Right atrium auricular region (tissue), 2 donors: ENCODE measurements around the gene ACOT11. TPM values are rescaled to one million over a fixed set of nuclear protein-coding genes. Genes with fewer than 3 reads are reported as not detected.
A peak's percentile ranks its signal among the peaks of the same experiment; 100 is the strongest.

Experiments used
- DNase-seq: peaks from one replicate; pipeline ENCODE4 v3.0.0-alpha.2; 2019; ENCODE audit warnings: low spot score
- H3K27ac ChIP-seq, 2 donors: fragments of 200-600 bp; sonication (generic); 1 replicate in 1 of 2; 2 replicates in 1 of 2; pipeline ENCODE4 v1.5.1; 2016 to 2019
- H3K27me3 ChIP-seq, 2 donors: fragments of 200-600 bp; sonication (generic); one replicate each; pipeline versions ENCODE4 v1.5.1 to v1.6.0; 2017 to 2019
- H3K36me3 ChIP-seq: fragments of 200-600 bp; sonication (generic); one replicate; pipeline ENCODE4 v1.5.1; 2016
- H3K4me1 ChIP-seq, 2 donors: fragments of 200-600 bp; sonication (generic); one replicate each; pipeline versions ENCODE4 v1.5.1 to v1.6.0; 2017 to 2019
- H3K4me3 ChIP-seq, 2 donors: fragments of 200-600 bp; sonication (generic); 1 replicate in 1 of 2; 2 replicates in 1 of 2; pipeline ENCODE4 v1.5.1; 2017 to 2019; ENCODE audit warnings: mild to moderate bottlenecking in 1 of 2, moderate library complexity in 1 of 2
- H3K9me3 ChIP-seq, 2 donors: fragments of 200-600 bp; sonication (generic); one replicate each; pipeline ENCODE4 v1.5.1; 2019
- CTCF ChIP-seq, 2 donors: fragments of 200-600 bp; sonication (generic); IDR thresholded peaks; one replicate each; pipeline ENCODE4 v1.5.1; 2019; ENCODE audit warnings: antibody characterized with exemption in 2 of 2
- total RNA-seq, 2 donors: library from RNA; depleted of rRNA; stranded (reverse); fragments of >200 nt; gene quantifications; one replicate each; pipeline ENCODE4 v1.1.0, GENCODE V29; 2016

Gene ACOT11
- total RNA-seq, 2 donors from 2014 or later, result 9.1 to 27.0 TPM

DNA sequence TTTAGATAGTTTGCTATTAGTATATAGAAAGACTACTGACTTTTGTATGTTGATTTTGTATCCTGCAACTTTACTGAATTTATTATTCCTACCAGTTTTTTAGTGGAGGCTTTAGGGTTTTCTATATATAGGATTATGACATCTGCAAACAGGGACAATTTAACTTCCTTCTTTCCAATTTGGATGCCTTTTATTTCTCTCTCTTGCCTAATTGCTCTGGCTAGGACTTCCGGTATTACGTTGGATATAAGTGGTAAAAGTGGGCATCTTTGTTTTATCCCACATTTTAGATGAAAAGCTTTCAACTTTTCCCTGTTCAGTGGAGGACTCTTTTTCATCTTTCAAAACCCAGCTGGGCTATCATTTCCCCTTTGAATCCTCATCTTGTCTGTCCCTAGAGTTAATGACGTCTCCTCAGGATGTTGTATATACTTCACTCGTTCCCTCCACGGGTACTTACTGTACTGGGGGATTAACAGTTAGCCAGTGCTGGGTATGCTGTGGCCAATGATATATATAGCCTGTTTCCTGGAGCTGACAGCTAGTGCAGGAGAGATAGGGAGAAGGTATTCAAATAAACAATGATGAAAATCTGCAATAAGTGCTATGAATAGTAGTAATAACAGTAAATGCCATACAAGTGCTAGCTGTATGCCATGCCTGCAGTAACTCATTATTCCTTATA is 9.8 kb downstream of the ACOT11 start:
- Histone ChIP-seq H3K4me3 (no peak overlapping the region), H3K27ac (peak overlapping the region; percentile 75 to 83), H3K4me1 (peaks cover 0 to 19% of the 10 kb centered on the region in 2 donors), H3K9me3 (peaks cover 0 to 6% of the 10 kb centered on the region in 2 donors), H3K36me3 (no peaks in the 10 kb centered on the region), H3K27me3 (no peaks in the 10 kb centered on the region)
- no peak for DNase-seq
- TF ChIP-seq CTCF (IDR thresholded peaks at IDR 0.05), result no peak

DNA sequence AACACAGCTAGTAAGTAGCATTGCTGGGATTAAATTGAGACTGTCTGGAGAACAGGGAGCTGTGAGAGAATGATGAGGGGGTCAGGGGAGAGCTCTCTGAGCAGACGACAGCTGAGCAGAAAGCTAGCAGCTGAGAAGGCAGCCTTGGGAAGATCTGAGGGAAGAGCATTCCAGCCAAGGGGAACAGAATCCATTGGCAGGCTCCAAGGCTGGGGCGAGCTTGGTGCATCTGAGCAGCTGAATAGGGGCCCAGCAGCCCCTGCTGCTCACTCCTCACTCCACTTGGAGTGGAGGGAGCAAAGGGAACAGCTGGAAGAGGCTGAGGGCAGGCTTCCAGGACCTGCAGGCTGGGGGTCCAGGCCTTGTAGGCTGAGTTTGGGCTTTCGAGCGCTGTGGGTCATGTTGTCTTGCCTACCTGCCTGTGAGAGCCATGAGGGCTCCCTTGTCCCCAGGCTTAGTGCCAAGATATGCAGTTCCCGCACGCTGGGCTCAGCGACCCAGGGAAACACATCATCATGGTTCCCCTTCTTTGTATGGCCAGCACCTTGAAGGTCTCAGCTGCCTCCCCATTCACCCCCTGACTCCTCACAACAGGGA is 10.5 kb downstream of the ACOT11 start:
- Histone ChIP-seq H3K36me3 (no peaks in the 10 kb centered on the region), H3K27ac (peak overlapping the region; percentile 75 to 83), H3K4me1 (peaks cover 0 to 21% of the 10 kb centered on the region in 2 donors)

DNA sequence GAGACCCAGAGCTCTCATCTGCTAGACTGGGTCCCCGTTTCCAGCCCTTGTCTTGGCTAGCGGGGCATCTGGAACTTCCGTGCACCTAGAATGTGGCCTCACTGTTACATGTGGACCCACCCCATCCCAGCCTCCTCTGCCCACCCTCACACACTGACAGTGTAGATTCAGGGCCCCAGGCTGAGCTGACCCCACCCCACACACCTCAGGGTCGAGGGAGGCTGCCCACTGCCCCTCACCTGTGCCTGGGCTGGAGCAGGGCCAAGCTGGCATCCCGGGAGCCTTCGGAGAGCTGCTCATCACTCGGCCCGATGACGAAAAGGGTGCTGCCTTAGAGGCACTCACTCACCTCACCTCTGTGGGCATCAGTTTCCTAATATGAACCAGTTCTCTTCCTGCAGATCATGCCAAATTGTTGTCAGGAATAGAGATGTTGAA is 11.1 kb downstream of the ACOT11 start:
- Histone ChIP-seq H3K4me3 (no peak overlapping the region), H3K27ac (peak overlapping the region; percentile 75 to 83), H3K9me3 (peaks cover 0 to 6% of the 10 kb centered on the region in 2 donors), H3K36me3 (no peaks in the 10 kb centered on the region), H3K4me1 (peaks cover 0 to 27% of the 10 kb centered on the region in 2 donors), H3K27me3 (no peaks in the 10 kb centered on the region)
- peak; percentile 48 for DNase-seq
- no peak for TF ChIP-seq CTCF (IDR thresholded peaks at IDR 0.05)

More for the DNA sequence above, 10.5 kb downstream of the ACOT11 start:
- DNase-seq, result peak; percentile 55
- Histone ChIP-seq H3K27me3 (no peaks in the 10 kb centered on the region), H3K9me3 (peaks cover 0 to 6% of the 10 kb centered on the region in 2 donors), H3K4me3 (no peak overlapping the region)
- no peak for TF ChIP-seq CTCF (IDR thresholded peaks at IDR 0.05)

DNA sequence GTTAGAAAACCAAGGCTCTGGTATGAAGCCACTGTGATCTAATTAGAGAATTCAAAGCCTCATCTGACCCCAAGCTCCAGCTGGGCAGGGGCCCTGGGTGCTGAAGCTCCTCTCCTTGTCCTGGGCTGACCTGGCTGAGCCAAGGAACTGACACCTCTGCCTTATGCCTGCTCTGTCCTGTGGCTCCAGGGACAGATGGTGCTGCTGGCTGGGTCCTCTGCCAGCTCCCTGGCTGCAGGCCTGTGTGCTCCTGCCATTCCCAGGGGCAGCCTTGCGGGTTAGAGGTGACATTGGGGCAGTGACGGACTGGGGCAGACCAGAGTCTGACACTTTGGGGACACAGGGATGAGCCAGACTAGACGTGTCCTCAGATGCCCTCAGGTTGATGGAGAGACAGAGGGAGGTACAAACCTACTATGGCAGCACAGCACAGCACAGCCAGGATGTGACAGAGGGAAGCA is 11.8 kb downstream of the ACOT11 start:
- peaks cover 0 to 6% of the 10 kb centered on the region in 2 donors for H3K9me3 ChIP-seq
- no peak for DNase-seq
- peaks cover 0 to 33% of the 10 kb centered on the region in 2 donors for H3K4me1 ChIP-seq
- no peaks in the 10 kb centered on the region for H3K27me3 ChIP-seq
- H3K27ac ChIP-seq, result peak overlapping the region; percentile 75 to 83
- no peak overlapping the region for H3K4me3 ChIP-seq
- no peak for TF ChIP-seq CTCF (IDR thresholded peaks at IDR 0.05)
- H3K36me3 ChIP-seq, result no peaks in the 10 kb centered on the region

GRCh38 chr1:54564312-54565112 is 16.5 kb downstream of the ACOT11 start:
- Histone ChIP-seq H3K36me3 (no peaks in the 10 kb centered on the region), H3K27ac (peak overlapping the region; percentile 43 to 69), H3K4me1 (peaks cover 0 to 41% of the 10 kb centered on the region in 2 donors), H3K27me3 (no peaks in the 10 kb centered on the region), H3K9me3 (no peaks in the 10 kb centered on the region), H3K4me3 (no peak overlapping the region)
- no peak for TF ChIP-seq CTCF (IDR thresholded peaks at IDR 0.05)
- no peak for DNase-seq
